ENCODE measurements around the gene DPF3. TPM values are rescaled to one million over a fixed set of nuclear protein-coding genes. Genes with fewer than 3 reads are reported as not detected.

Gene DPF3
- total and polyA plus RNA-seq, 2 donors from 2014 or later, result 2.3 to 2.8 TPM

DNA sequence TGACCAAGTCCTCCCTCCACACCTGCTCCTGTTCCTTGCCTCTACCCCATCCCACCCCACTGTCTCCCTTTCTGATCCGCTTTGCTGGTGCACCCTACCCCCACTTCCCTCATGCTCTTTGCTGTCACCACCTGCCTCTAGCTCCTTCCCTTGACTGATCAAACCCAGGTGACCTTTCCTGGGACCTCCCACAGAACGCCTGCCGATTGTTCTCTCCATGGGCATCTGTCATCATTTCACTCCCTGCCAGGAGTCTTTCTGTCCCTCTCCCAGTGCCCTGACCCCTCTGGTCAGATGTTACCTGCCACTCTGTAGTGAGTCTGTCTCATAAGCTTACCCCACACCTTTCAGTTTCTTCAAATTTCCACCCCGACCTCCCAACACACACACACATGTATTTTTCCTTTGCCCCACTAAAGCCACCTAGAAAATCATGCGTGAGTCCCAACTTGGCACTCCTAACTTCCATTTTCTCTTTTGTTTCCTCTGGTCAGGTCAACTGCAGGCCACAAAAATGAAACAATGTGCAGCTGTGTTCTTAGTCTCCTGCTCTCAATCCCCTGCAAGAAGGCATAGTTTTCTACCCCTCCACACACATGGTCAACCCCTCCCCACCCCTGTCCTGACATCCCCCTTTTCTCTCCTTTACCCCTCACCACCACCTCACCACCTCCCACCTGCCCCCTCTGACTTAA, 229.8 kb downstream of the DPF3 start:
- no peaks in the 10 kb centered on the region for H3K9me3 ChIP-seq (ENCODE audit: control insufficient read depth in 2 of 3, insufficient read depth in 1 of 3, low read length in 3 of 3)
- no peak for DNase-seq
- no peaks in the 10 kb centered on the region for H3K4me1 ChIP-seq (ENCODE audit: control insufficient read depth in 2 of 3, insufficient read depth in 2 of 3, low read depth in 1 of 3, low read length in 3 of 3)
- H3K27ac ChIP-seq (ENCODE audit: low read depth in 2 of 2, low read length in 2 of 2), result no peak overlapping the region
- no peak overlapping the region for H3K4me3 ChIP-seq (ENCODE audit: low read length in 3 of 3)
- TF ChIP-seq CTCF (IDR thresholded peaks at IDR 0.05; ENCODE audit: borderline replicate concordance, extremely low read depth, insufficient read depth), result no peak
- FAIRE-seq, result no peak
- H3K27me3 ChIP-seq (ENCODE audit: control insufficient read depth, insufficient read depth, low read length), result no peaks in the 10 kb centered on the region
- peaks cover 0 to 4% (median 0%) of the 10 kb centered on the region in 3 donors for H3K36me3 ChIP-seq (ENCODE audit: control insufficient read depth in 2 of 3, insufficient read depth in 3 of 3, low read length in 3 of 3)
- intact Hi-C loops (cut with DNase I), result no loop called here
- no peak overlapping the region for H3K9ac ChIP-seq (ENCODE audit: low read length in 3 of 3)

- Histone ChIP-seq H3K27ac (ENCODE audit: low read depth in 2 of 2, low read length in 2 of 2) (no peak overlapping the region), H3K4me3 (ENCODE audit: low read length in 3 of 3) (no peak overlapping the region), H3K36me3 (ENCODE audit: control insufficient read depth in 2 of 3, insufficient read depth in 3 of 3, low read length in 3 of 3) (no peaks in the 10 kb centered on the region), H3K4me1 (ENCODE audit: control insufficient read depth in 2 of 3, insufficient read depth in 2 of 3, low read depth in 1 of 3, low read length in 3 of 3) (no peaks in the 10 kb centered on the region), H3K9ac (ENCODE audit: low read length in 3 of 3) (no peak overlapping the region), H3K9me3 (ENCODE audit: control insufficient read depth in 2 of 3, insufficient read depth in 1 of 3, low read length in 3 of 3) (no peaks in the 10 kb centered on the region), H3K27me3 (ENCODE audit: control insufficient read depth, insufficient read depth, low read length) (no peaks in the 10 kb centered on the region)
- TF ChIP-seq CTCF (IDR thresholded peaks at IDR 0.05; ENCODE audit: borderline replicate concordance, extremely low read depth, insufficient read depth), result no peak
- FAIRE-seq (no peak), DNase-seq (no peak)
- intact Hi-C loops (cut with DNase I), result no loop called here
These were observed 230.8 kb downstream of the DPF3 start for GRCh38 chr14:72663076-72663487.

- H3K9ac ChIP-seq (ENCODE audit: low read length in 3 of 3), result no peak overlapping the region
- H3K9me3 ChIP-seq (ENCODE audit: control insufficient read depth in 2 of 3, insufficient read depth in 1 of 3, low read length in 3 of 3), result no peaks in the 10 kb centered on the region
- intact Hi-C loops (cut with DNase I), result no loop called here
- no peak overlapping the region for H3K27ac ChIP-seq (ENCODE audit: low read depth in 2 of 2, low read length in 2 of 2)
- FAIRE-seq (no peak), DNase-seq (no peak)
- TF ChIP-seq CTCF (IDR thresholded peaks at IDR 0.05; ENCODE audit: borderline replicate concordance, extremely low read depth, insufficient read depth), result no peak
- no peaks in the 10 kb centered on the region for H3K4me1 ChIP-seq (ENCODE audit: control insufficient read depth in 2 of 3, insufficient read depth in 2 of 3, low read depth in 1 of 3, low read length in 3 of 3)
- no peaks in the 10 kb centered on the region for H3K36me3 ChIP-seq (ENCODE audit: control insufficient read depth in 2 of 3, insufficient read depth in 3 of 3, low read length in 3 of 3)
- H3K27me3 ChIP-seq (ENCODE audit: control insufficient read depth, insufficient read depth, low read length), result no peaks in the 10 kb centered on the region
- H3K4me3 ChIP-seq (ENCODE audit: low read length in 3 of 3), result no peak overlapping the region
These were observed 231.7 kb downstream of the DPF3 start for GRCh38 chr14:72662214-72662613.
